GM21529 (cell line): Measurements from ENCODE around the gene BIRC5.
"Not testable (repeated sequence)": the region's sequence is repeated elsewhere in the genome, so short reads cannot be mapped to it uniquely, and the experiment has no call there.

ENCODE experiments used
- ATAC-seq: cut with Tn5 transposase; IDR thresholded peaks from one replicate; pipeline ENCODE4 v1.9.1; 2021; ENCODE audit not compliant: unreplicated experiment

The BIRC5 gene

DNA sequence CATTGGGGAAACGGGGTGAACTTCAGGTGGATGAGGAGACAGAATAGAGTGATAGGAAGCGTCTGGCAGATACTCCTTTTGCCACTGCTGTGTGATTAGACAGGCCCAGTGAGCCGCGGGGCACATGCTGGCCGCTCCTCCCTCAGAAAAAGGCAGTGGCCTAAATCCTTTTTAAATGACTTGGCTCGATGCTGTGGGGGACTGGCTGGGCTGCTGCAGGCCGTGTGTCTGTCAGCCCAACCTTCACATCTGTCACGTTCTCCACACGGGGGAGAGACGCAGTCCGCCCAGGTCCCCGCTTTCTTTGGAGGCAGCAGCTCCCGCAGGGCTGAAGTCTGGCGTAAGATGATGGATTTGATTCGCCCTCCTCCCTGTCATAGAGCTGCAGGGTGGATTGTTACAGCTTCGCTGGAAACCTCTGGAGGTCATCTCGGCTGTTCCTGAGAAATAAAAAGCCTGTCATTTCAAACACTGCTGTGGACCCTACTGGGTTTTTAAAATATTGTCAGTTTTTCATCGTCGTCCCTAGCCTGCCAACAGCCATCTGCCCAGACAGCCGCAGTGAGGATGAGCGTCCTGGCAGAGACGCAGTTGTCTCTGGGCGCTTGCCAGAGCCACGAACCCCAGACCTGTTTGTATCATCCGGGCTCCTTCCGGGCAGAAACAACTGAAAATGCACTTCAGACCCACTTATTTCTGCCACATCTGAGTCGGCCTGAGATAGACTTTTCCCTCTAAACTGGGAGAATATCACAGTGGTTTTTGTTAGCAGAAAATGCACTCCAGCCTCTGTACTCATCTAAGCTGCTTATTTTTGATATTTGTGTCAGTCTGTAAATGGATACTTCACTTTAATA, 10.4 kb downstream of the BIRC5 start:
- no peak for ATAC-seq

DNA sequence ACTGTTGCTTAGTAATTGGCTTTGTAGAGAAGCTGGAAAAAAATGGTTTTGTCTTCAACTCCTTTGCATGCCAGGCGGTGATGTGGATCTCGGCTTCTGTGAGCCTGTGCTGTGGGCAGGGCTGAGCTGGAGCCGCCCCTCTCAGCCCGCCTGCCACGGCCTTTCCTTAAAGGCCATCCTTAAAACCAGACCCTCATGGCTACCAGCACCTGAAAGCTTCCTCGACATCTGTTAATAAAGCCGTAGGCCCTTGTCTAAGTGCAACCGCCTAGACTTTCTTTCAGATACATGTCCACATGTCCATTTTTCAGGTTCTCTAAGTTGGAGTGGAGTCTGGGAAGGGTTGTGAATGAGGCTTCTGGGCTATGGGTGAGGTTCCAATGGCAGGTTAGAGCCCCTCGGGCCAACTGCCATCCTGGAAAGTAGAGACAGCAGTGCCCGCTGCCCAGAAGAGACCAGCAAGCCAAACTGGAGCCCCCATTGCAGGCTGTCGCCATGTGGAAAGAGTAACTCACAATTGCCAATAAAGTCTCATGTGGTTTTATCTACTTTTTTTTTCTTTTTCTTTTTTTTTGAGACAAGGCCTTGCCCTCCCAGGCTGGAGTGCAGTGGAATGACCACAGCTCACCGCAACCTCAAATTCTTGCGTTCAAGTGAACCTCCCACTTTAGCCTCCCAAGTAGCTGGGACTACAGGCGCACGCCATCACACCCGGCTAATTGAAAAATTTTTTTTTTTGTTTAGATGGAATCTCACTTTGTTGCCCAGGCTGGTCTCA, 11.2 kb downstream of the BIRC5 start:
- no peak for ATAC-seq

DNA sequence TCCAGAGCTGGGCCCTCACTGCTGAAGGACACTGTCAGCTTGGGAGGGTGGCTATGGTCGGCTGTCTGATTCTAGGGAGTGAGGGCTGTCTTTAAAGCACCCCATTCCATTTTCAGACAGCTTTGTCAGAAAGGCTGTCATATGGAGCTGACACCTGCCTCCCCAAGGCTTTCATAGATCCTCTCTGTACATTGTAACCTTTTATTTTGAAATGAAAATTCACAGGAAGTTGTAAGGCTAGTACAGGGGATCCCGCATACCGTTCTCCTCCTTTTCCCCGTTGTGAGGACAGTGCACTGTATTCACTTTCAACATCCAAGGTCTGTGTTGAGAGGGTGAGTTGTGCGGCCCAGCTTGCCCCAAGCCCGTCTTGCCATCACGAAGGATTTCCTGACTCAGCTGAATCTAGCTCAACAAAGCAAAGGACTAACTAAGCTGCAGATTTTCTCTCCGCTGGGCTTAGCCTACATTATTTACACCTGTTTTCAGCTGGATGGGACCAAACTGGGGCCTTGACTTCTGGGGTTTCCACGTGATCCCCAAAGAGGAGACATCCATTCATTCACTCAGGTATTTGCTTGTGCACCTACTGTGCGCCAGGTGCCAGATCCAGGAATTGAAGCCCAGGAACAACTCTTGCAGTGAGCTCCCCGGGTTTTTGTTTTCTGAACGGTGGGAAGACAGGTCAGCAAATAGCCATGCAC, 12.2 kb downstream of the BIRC5 start:
- ATAC-seq: no peak

DNA sequence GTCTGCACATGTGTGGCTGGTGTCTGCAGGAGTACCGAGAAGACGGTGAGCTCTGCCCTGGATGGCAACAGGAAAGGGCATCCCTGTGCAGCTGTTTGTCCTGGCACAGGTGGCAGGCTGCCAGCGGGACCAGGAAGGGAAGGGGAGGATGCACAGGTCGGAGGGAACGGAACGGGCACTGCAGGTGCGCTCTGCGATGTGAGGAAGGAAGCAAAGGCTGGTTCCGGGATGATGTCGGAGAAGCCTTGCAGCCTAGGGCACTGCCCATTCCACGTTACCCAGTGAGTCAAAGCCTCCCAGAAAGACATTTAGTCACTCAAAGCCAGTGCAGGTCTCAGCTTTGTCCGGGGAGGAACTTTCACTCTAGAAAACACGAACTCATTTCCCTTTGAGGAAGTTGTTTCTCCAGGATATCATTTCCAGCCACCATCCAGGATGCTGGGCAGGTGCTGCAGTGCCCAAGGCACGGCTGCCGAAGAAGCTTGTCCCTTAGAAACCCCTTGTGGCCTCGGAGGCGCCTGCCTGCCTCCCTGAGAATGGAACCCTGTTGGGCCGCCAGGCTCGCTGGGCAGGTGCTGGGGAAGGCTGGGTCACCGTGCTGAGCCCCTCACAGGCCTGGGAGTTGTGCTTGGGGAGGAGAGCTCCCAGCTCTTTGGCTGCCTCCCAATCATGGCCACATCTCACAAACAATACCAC, 12.9 kb downstream of the BIRC5 start:
- ATAC-seq: no peak

DNA sequence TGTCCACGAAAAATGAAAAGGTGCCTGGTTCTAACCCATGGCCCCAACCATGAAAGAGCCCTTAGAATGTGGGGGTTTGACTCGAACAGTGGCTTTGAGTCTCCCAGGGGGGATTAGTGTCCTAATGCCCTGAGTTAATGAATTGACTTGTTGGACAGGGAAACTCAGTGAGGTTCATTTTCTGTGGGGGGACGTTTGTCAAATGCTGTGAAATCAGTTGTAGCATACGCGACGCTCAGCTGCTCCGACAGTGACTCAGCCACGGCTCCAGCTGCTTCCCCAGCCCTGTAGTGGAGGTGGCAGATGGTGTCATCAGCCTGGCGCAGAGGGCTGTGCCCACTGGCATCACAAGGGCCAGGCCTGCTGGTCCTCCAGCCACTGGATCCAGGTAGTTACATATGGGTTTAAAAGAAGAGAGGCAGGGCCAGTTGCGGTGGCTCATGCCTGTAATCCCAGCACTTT, 13.4 kb downstream of the BIRC5 start:
- no peak for ATAC-seq

DNA sequence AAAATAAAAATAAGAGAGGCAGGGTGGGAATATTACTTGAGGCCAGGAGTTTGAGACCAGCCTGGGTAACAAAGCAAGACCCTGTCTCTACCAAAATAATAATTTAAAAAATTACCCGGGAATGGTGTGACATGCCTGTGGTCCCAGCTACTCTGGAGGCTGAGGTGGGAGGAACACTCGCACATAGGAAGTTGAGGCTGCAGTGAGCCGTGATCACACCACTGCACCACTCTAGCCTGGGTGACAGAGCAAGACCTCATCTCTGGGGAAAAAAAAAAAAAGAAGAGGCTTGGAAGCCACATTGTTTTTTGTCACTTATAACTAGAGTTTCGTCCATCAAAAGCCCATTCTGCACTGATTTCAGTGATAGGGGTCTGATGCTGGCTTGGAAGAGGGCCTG, 14.1 kb downstream of the BIRC5 start:
- no peak for ATAC-seq

DNA sequence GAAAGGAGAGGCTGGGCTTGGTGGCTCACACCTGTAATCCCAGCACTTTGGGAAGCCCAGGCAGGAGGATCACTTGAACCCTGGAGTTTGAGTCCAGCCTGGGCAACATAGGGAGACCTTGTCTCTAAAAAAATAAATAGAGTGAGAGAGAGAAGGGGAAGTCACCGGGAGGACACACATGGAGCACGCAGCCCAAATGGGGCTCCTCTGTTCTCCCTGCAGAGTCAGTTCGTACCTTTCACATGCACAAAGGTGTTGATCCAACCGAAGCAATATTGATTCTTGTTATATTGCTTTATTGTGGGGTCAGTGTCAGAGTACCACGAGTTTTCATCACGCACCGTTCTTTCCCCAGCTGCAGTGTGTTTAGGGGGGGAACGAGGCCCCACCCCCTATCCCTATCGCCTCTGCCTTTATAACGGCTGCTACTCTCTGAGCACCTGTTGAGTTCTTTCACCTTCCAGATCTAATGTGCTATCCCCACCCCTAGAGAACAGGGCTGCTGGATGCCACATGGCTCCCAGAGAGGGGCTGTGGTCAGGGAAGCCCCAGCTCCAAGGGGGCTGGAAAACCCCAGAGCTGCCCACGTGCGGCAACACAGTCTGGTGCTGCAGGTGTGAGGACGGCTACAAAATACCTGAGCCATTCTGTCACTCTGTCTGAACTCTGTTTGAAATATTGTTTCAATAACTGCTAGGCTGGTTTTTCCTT, 16.4 kb downstream of the BIRC5 start:
- no peak for ATAC-seq

GRCh38 chr17:78230996-78231935, 17.2 kb downstream of the BIRC5 start, which contains the start of gene TMEM235:
TMEM235 (plus strand) TSS chr17:78231631; CDS start chr17:78232024, 393 bp downstream.
- no peak for ATAC-seq

DNA sequence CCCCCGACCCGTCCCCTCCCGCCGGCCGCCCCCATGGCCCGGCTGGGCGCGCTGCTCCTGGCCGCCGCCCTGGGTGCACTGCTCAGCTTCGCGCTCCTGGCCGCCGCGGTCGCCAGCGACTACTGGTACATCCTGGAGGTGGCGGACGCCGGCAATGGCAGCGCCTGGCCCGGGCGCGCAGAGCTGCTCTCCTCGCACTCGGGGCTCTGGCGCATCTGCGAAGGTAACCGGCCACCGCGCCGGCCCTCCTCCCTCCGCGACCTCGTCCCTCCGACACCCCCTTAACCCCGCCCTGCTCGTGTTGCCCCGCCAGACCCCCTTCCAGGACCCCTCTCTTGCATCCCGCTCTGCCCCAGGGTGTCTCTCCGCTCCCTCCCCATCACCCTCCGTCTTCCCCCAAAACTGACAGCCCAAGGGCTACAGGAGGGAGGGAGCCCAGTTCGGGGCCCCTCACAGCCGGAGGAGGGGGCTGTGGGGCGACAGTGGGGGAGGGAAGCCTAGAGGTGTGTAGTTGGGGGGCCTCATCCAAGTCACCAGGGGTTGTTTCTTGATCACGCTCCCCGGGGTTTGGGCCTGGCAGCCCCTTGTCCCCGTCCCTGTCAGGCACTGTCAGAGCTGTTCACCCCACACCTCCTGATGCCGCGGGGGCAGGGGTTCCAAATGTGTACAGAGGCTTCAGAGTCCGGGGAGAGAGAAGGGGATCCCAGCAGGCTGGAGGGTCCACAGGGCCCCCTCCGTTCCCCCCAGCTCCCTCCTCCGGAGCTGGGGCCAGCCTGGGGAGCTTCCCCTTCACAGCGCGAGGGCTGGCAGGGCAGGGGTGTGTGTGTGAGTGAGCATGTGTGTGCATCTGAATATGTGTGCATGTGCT, 18.2 kb downstream of the BIRC5 start:
- no peak for ATAC-seq

- no peak for ATAC-seq
Measured at GRCh38 chr17:78232859-78233173, 18.8 kb downstream of the BIRC5 start.

DNA sequence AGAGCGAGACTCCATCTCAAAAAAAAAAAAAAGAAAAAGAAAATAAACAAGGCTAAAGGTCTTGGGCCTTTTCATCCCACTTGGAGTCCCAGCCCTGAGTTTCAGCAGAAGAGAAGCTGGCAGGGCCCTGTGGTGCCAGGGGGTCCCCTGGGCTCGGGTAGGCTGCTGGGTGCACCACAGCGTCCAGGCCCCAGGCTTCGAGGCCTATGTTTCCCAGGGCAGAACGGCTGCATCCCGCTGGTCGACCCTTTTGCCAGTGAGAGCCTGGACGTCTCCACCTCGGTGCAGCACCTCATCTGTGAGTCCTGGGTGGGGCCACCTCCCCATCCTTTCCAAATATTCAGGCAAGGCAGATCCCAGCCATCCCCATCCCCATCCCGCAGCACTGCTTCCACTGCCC, 19.6 kb downstream of the BIRC5 start:
- no peak for ATAC-seq

DNA sequence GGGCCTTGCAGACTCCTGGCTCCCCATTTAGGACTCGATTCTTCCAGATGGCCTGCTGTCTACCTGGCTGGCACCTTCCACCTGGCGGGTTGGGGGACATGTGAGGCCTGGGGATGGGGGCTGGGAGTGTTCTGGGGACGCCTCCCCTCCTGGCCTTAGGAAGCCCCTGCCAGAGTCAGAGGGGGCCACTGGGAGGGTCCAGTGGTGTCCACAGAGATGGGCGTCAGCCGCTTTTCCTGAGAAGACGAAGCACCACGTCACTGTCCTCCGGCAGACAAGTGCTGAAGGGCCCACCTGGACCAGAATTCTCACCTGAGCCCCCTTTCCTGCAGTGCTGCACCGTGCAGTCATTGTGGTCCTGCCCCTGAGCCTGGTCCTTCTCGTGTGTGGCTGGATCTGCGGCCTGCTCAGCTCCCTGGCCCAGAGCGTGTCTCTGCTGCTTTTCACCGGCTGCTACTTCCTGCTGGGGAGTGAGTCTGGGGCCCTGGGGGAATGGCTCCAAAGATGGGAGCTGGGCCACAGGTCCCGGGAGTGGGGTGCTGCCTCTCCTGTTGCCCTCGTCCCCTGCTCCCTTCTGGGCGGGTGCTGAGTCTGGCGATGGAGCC, 20.3 kb downstream of the BIRC5 start:
- ATAC-seq: no peak

- ATAC-seq: not testable (repeated sequence)
Measured at GRCh38 chr17:78235022-78235421, 21.0 kb downstream of the BIRC5 start.

DNA sequence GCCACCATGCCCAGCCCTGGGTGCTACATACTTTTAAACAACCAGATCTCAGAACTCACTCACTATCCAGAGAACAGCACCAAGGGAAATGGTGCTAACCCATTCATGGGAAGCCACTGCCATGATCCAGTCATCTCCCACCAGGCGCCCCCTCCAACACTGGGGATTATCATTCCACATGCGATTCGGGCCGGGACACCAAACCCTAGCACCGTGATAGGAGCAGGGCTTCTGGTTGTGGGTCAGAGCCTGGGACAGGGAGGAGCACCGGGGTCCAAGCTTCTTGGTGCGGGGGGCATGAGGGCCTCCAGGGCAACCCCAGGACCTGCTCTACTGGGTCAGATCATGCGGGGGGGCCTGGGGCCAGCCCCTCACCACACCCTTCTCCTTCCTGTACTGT, 21.8 kb downstream of the BIRC5 start:
- no peak for ATAC-seq

DNA sequence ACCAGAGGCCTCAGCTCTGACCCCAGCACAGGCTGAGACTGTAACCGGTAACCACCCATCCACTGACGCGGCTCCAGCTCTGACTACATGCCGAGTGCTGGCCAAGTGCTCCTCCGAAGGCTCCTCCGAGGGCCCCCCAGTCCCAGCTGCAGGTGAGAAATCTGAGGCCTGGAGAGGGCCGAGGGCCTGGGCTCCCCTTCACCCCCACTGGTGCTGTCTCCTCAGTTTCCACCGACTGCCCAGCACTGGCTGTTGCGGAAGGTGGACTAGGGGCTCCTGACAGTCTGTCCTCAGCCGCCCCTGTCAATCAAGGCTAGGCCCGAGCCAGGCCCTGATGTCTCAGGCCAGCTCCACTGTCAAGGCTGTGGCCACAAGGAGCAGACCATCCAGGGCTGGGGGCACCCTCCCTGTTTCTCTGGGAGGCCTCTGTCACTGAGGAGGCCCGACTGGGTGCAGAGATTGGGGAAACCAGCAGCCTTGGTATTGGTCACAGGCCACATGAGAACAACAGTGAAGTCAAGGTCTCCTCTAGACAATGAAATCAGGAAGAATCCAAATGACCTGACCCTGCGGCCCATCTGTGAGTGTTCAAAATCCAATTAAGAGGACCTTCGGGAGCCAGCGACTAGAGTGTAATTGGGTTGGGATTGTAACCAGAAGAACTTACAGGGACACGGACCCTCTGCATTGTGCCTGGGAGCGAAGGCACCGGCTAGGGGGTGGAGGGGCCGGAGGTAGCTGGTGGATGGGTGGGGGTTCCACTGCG, 22.5 kb downstream of the BIRC5 start:
- ATAC-seq: no peak

DNA sequence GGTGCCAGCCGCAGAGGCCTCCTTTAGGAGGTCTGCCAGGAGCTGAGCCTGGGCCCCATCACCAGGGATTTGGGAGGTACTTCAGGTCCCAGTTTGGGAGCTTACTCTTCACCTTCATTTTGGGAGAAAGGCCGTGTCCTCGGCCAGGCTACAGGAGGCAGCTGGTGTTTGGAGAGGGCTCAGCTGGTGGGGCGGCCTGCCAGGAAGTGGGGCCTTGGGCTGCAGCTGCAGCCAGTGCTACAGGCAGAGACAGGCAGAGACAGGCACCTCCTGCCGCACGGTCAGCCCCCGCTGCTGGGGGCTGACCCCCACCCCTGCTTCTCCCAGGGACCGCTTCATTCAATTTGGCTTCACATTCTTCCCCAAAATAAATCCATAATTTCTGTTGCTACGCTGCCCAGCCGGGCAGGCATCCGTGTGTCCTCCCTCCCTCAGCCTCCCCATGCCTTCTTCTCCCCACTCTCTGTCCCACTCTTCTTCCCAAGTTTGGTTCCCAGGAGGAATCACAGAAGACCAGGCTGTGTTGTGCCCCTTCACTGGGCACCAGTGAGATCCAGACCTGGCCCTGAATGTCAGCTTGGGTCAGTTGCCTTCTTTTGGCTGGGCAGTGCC, 23.5 kb downstream of the BIRC5 start:
- no peak for ATAC-seq
